Measurements from ENCODE around the gene CDH23.

The CDH23 gene

GRCh38 chr10:71582506-71583475, 186.1 kb downstream of the CDH23 start:
- Histone ChIP-seq H2AFZ (peak overlapping the region; percentile 61), H3K36me3 (ENCODE audit: control insufficient read depth, insufficient read depth, low read length) (no peaks in the 10 kb centered on the region), H3K4me3 (ENCODE audit: low read depth, low read length) (no peak overlapping the region), H3K27me3 (ENCODE audit: control insufficient read depth, insufficient read depth, low read length) (no peaks in the 10 kb centered on the region), H3K9ac (no peak overlapping the region), H3K4me1 (peaks cover 36% of the 10 kb centered on the region), H3K79me2 (no peaks in the 10 kb centered on the region), H3K4me2 (ENCODE audit: low read length) (no peak overlapping the region), H3K9me3 (ENCODE audit: control insufficient read depth, low read length) (no peaks in the 10 kb centered on the region), H3K27ac (no peak overlapping the region)
- TF ChIP-seq, protein P1, sequence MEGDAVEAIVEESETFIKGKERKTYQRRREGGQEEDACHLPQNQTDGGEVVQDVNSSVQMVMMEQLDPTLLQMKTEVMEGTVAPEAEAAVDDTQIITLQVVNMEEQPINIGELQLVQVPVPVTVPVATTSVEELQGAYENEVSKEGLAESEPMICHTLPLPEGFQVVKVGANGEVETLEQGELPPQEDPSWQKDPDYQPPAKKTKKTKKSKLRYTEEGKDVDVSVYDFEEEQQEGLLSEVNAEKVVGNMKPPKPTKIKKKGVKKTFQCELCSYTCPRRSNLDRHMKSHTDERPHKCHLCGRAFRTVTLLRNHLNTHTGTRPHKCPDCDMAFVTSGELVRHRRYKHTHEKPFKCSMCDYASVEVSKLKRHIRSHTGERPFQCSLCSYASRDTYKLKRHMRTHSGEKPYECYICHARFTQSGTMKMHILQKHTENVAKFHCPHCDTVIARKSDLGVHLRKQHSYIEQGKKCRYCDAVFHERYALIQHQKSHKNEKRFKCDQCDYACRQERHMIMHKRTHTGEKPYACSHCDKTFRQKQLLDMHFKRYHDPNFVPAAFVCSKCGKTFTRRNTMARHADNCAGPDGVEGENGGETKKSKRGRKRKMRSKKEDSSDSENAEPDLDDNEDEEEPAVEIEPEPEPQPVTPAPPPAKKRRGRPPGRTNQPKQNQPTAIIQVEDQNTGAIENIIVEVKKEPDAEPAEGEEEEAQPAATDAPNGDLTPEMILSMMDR (IDR thresholded peaks at IDR 0.05) = no peak

DNA sequence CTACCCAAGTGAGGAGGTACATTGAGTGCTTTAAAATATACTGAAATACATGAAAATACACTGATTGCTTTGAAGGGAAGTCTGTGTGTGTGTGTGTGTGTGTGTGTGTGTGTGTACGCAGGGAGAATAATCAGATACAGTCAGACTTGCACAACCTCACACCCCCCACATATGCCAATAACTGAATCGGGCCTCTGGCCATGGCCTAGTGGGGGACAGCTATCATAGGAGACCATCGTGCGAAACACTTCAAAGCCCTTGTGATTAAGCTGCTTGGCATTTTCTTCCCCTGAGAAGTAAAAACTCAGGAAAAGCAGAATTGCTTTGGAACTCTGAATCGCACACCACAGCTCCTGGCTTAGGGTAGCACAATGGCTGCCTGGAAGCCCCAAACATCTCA, 187.7 kb downstream of the CDH23 start:
- Histone ChIP-seq H3K27ac (peak overlapping the region; percentile 78), H3K4me2 (ENCODE audit: low read length) (no peak overlapping the region), H3K27me3 (ENCODE audit: control insufficient read depth, insufficient read depth, low read length) (no peaks in the 10 kb centered on the region)

DNA sequence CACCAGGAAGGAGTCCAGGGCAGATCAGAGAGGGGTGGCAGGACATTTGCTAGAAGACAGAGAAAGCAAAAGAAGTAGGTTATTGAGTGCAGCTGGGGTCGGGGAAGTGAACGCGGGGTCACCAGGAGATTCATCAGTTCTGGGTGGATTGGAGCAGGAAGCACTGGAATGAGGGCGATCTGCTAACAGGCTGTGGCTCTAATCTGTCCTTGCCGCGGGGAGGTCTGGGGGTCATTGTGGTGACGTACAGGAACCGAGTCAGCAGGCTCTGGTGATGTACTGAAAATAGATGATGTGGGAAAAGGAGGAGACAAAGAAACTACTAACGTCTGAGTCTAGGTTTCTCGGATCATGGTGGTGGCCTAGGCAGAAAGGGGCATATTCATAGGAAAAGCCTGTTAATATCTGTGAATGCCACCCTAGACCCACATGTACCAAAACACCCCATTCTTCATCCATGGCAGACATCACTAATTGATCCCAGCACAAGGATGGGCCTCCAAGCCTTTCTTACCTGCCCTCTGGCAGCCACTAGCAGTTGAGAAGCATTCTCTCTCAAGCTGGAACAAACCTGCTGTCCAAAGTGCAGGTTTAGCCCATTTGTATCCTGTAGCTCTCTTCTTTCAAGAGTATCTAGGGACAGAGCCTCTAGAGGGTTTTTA, 188.3 kb downstream of the CDH23 start:
- Histone ChIP-seq H3K4me3 (ENCODE audit: low read depth, low read length) (no peak overlapping the region), H2AFZ (peak overlapping the region; percentile 72), H3K9me3 (ENCODE audit: control insufficient read depth, low read length) (no peaks in the 10 kb centered on the region), H3K79me2 (no peaks in the 10 kb centered on the region), H3K9ac (no peak overlapping the region), H3K4me1 (peaks cover 52% of the 10 kb centered on the region), H3K4me2 (ENCODE audit: low read length) (no peak overlapping the region), H3K27ac (peak overlapping the region; percentile 78), H3K36me3 (ENCODE audit: control insufficient read depth, insufficient read depth, low read length) (no peaks in the 10 kb centered on the region), H3K27me3 (ENCODE audit: control insufficient read depth, insufficient read depth, low read length) (no peaks in the 10 kb centered on the region)
- TF ChIP-seq, protein P1 (IDR thresholded peaks at IDR 0.05) = no peak

More for the DNA sequence above, 187.7 kb downstream of the CDH23 start:
- Histone ChIP-seq H2AFZ (peak overlapping the region; percentile 72), H3K4me3 (ENCODE audit: low read depth, low read length) (no peak overlapping the region), H3K36me3 (ENCODE audit: control insufficient read depth, insufficient read depth, low read length) (no peaks in the 10 kb centered on the region), H3K79me2 (no peaks in the 10 kb centered on the region), H3K9ac (no peak overlapping the region), H3K9me3 (ENCODE audit: control insufficient read depth, low read length) (no peaks in the 10 kb centered on the region), H3K4me1 (peaks cover 46% of the 10 kb centered on the region)
- TF ChIP-seq, protein P1 (IDR thresholded peaks at IDR 0.05) = no peak

DNA sequence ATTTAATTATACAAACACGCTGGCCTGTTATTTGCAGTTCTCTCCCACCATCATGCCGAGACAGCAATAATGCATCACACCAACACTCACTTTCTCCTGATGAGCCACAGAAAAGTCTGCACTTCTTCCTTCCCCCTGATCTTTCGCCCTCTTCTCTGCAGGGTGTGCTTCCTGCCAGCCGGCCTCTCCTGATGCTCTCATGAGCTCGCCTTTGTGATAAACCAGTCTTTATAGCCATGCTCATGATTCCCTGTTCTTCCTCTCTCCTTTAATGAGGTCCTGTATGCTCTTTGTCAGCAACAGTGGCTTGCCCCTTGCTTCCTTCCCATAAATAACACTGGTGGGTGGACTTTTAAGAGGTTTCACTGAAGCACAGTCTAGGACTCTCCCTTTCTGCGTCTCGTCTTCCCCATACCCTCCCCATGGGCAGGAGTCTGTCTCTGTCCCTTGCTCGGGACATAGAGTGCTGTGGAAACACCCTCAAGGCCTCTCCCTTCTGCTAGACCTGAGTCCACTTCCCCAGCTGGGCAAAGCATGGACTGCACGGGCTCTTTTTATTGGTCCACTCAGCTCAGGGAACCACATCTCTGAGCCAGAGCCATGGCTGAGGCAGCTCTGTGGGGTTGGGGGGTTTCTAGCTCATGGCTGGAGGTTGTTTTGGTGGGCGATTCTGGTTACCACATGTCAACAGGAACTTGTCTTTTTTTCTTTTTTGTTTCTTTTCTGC, 189.0 kb downstream of the CDH23 start:
- Histone ChIP-seq H2AFZ (no peak overlapping the region), H3K27ac (peak overlapping the region; percentile 78), H3K27me3 (ENCODE audit: control insufficient read depth, insufficient read depth, low read length) (no peaks in the 10 kb centered on the region), H3K9ac (no peak overlapping the region), H3K4me1 (peaks cover 57% of the 10 kb centered on the region), H3K9me3 (ENCODE audit: control insufficient read depth, low read length) (no peaks in the 10 kb centered on the region), H3K79me2 (no peaks in the 10 kb centered on the region), H3K36me3 (ENCODE audit: control insufficient read depth, insufficient read depth, low read length) (no peaks in the 10 kb centered on the region), H3K4me2 (ENCODE audit: low read length) (no peak overlapping the region), H3K4me3 (ENCODE audit: low read depth, low read length) (no peak overlapping the region)
- TF ChIP-seq, protein P1 (IDR thresholded peaks at IDR 0.05) = no peak
